WTC11 (cell line): ENCODE data around the gene LGALS13.

Source experiments
- ATF1 ChIP-seq: sonication (generic); formaldehyde crosslinking; IDR thresholded peaks from 2 replicates; pipeline ENCODE4 v1.8.1; 2023; ENCODE audit warnings: mild to moderate bottlenecking, moderate library complexity, missing genetic modification reagents
- MXD4 ChIP-seq: fragments of 250-450 bp; sonication (Bioruptor Pico); IDR thresholded peaks from 2 replicates; pipeline ENCODE4 v1.8.0; 2021; ENCODE audit warnings: mild to moderate bottlenecking, moderate library complexity, borderline replicate concordance
- MYBL2 ChIP-seq: sonication (generic); formaldehyde crosslinking; IDR thresholded peaks from 2 replicates; pipeline ENCODE4 v1.8.1; 2023; ENCODE audit warnings: mild to moderate bottlenecking, moderate library complexity, missing genetic modification reagents
- NFATC4 ChIP-seq: fragments of 250-450 bp; sonication (Bioruptor Pico); IDR thresholded peaks from 2 replicates; pipeline ENCODE4 v1.9.0; 2021; ENCODE audit warnings: mild to moderate bottlenecking
- TF ChIP-seq, protein P1 (sequence below): fragments of 200-600 bp; IDR thresholded peaks from 2 replicates; pipeline ENCODE4 v1.8.0; 2022; ENCODE audit warnings: antibody characterized with exemption
- TF ChIP-seq, protein P2 (sequence below): sonication (generic); formaldehyde crosslinking; IDR thresholded peaks from 2 replicates; pipeline ENCODE4 v1.8.1; 2023; ENCODE audit warnings: mild to moderate bottlenecking, missing genetic modification reagents

DNA sequence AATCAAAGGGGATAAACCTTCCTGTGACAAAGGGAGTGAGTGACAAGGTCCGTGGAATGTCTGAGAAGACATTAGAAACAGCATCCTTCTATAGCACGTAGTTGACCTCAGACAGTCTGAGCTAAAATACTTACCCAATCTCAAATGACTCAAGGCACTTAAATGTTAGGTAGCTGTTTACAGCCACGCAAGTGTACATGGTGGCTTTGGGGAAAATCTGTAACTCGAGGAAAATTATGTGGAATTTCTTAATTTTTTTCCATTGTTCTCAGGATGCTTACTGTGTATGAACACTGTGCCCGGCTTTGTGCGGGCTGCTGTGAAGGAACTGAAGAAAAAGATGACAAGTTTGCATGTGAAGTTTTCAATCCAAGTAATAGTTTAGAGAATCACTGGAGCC, 5.2 kb downstream of the LGALS13 start:
- TF ChIP-seq MYBL2 (CRISPR knock-in tag) (no peak), ATF1 (CRISPR knock-in tag) (no peak), MXD4 (CRISPR knock-in tag) (no peak), NFATC4 (CRISPR knock-in tag) (no peak)
- TF ChIP-seq, protein P1, sequence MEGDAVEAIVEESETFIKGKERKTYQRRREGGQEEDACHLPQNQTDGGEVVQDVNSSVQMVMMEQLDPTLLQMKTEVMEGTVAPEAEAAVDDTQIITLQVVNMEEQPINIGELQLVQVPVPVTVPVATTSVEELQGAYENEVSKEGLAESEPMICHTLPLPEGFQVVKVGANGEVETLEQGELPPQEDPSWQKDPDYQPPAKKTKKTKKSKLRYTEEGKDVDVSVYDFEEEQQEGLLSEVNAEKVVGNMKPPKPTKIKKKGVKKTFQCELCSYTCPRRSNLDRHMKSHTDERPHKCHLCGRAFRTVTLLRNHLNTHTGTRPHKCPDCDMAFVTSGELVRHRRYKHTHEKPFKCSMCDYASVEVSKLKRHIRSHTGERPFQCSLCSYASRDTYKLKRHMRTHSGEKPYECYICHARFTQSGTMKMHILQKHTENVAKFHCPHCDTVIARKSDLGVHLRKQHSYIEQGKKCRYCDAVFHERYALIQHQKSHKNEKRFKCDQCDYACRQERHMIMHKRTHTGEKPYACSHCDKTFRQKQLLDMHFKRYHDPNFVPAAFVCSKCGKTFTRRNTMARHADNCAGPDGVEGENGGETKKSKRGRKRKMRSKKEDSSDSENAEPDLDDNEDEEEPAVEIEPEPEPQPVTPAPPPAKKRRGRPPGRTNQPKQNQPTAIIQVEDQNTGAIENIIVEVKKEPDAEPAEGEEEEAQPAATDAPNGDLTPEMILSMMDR, result no peak
- TF ChIP-seq, protein P2, sequence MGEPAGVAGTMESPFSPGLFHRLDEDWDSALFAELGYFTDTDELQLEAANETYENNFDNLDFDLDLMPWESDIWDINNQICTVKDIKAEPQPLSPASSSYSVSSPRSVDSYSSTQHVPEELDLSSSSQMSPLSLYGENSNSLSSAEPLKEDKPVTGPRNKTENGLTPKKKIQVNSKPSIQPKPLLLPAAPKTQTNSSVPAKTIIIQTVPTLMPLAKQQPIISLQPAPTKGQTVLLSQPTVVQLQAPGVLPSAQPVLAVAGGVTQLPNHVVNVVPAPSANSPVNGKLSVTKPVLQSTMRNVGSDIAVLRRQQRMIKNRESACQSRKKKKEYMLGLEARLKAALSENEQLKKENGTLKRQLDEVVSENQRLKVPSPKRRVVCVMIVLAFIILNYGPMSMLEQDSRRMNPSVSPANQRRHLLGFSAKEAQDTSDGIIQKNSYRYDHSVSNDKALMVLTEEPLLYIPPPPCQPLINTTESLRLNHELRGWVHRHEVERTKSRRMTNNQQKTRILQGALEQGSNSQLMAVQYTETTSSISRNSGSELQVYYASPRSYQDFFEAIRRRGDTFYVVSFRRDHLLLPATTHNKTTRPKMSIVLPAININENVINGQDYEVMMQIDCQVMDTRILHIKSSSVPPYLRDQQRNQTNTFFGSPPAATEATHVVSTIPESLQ (CRISPR knock-in tag), result no peak
